Astrocyte (in vitro differentiated cells and primary cell): ENCODE data around the gene CEACAM18.

ENCODE experiments used
- CTCF ChIP-seq: IDR thresholded peaks from 2 replicates; pipeline ENCODE4 v1.5.1; 2011; ENCODE audit warnings: low read depth, mild to moderate bottlenecking, inconsistent platforms, low read length, moderate library complexity; ENCODE audit not compliant: insufficient read depth
- EZH2 ChIP-seq: IDR thresholded peaks from 2 replicates; pipeline ENCODE4 v1.6.1; 2012; ENCODE audit warnings: mild to moderate bottlenecking, low read length, inconsistent platforms; ENCODE audit not compliant: insufficient read depth

DNA sequence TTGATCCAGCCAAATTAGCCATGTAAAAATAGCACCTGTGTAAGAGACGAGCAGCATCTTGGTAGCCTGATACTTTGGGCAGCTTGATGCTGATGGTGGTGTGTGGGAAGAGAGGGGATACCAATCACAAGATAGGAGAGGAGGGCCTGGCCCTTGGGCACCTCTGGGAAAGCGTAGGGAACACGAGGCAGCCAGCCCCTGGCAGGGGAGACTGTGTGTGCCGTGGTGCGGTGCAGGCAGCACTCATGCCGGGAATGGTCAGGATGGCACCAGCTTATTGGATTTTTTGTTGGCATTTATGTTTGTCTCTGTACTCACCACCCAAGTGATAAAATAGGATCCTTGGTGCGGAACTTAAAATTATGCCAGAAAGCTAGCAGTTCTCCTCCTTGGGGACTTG lies 30.3 kb upstream of the CEACAM18 start:
- TF ChIP-seq CTCF = no peak
- TF ChIP-seq EZH2 = no peak
